Mesenteric fat pad (tissue), 1 donor: ENCODE data around the gene IQCC. TPM values are rescaled to one million over a fixed set of nuclear protein-coding genes. Genes with fewer than 3 reads are reported as not detected.
A peak's percentile ranks its signal among the peaks of the same experiment; 100 is the strongest.

Experiments
- DNase-seq: peaks from one replicate; pipeline ENCODE4 v3.0.0-alpha.2; 2020; ENCODE audit warnings: low spot score
- total RNA-seq: library from RNA; stranded (reverse); fragmentation: NEBNext Ultra II Directional; extraction: Animal tissue kit (Norgen Biotek cat#: 25700); gene quantifications from one replicate; pipeline ENCODE4 v1.2.1, GENCODE V29; 2021
- donor health status: DM: yes; HTN: yes; CAD: no.

The IQCC gene
- total RNA-seq, 1 donor from 2014 or later = 0.67 TPM

- DNase-seq = peak; percentile 96
Measured at GRCh38 chr1:32221980-32222755, 16.7 kb downstream of the IQCC start, which contains the start of the genes EIF3I and TMEM234. Gene EIF3I (plus strand): TSS chr1:32222407. CDS start chr1:32222442, 35 bp downstream. Gene TMEM234 (minus strand): TSS chr1:32222353. CDS start chr1:32222322, 31 bp downstream.

DNA sequence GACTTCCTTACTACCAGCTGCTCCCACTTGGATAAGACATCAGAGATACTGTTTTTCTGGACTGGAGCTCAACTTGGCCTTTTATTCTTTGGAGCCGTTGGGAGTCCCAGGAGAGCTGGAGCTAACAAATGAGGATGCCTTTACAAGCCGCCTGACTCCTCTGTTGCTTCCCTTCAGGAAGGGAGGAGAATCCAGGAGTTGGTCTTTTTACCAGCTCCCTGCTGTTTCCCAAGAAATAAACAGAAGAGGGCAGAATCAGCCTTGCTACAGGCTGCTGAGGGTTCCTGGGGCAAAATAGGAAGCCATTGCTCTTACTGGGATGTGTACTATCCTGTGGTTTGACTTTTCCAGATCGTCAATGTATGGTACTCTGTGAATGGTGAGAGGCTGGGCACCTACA is 18.2 kb downstream of the IQCC start:
- no peak for DNase-seq

GRCh38 chr1:32224285-32224684 is 18.8 kb downstream of the IQCC start:
- no peak for DNase-seq

DNA sequence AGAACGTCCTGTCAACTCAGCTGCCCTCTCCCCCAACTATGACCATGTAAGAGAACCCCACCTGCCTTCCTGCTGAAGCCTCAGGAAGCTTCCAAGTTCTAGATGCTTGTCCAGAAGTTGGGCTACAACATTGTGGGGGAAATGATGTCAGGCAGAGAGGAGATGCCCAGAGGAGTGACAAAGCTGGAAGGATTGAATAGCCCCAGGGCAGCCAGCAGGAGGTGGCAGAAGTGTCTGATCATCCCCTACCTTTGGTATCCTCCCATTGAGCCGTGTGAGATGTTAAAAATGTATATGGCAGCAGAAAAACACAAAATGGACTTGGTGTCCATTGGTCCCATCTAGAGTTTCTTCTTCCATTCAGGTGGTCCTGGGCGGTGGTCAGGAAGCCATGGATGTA is 23.3 kb downstream of the IQCC start:
- no peak for DNase-seq

DNA sequence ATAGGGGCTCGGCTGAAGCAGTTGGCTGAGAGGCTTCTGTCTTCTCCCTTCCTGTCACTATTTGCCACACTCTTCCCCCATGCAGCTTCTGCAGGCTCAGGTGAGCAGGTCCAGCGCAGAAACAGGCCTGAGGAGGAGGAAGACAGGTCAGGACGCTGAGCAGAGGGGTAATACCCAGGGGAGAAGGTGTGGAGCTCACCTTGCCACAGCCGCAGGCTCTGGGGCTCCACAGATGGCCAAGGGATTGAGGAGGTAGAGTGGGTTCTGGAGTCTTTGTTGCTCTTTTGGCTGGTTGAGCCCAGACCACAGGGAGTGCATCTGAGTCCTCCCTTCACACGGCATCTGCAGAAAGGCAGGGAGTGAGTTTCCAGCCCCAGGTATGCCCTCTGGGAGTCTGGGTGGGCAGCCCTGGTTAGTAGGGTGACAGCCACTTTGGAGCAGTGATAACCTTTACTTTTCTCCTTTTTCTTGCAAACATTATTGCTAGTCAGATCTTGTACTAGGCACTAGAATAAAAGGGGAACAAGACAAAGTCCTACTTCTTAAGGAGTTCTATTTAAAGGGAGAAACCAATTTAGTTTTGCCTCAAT is 26.5 kb downstream of the IQCC start:
- no peak for DNase-seq

- DNase-seq = no peak
Measured at GRCh38 chr1:32232558-32233304, 27.3 kb downstream of the IQCC start.

- no peak for DNase-seq
Measured at GRCh38 chr1:32234792-32235191, 29.3 kb downstream of the IQCC start.

- no peak for DNase-seq
Measured at GRCh38 chr1:32239337-32239736, 33.9 kb downstream of the IQCC start.

- no peak for DNase-seq
Measured at GRCh38 chr1:32239790-32240139, 34.3 kb downstream of the IQCC start.

DNA sequence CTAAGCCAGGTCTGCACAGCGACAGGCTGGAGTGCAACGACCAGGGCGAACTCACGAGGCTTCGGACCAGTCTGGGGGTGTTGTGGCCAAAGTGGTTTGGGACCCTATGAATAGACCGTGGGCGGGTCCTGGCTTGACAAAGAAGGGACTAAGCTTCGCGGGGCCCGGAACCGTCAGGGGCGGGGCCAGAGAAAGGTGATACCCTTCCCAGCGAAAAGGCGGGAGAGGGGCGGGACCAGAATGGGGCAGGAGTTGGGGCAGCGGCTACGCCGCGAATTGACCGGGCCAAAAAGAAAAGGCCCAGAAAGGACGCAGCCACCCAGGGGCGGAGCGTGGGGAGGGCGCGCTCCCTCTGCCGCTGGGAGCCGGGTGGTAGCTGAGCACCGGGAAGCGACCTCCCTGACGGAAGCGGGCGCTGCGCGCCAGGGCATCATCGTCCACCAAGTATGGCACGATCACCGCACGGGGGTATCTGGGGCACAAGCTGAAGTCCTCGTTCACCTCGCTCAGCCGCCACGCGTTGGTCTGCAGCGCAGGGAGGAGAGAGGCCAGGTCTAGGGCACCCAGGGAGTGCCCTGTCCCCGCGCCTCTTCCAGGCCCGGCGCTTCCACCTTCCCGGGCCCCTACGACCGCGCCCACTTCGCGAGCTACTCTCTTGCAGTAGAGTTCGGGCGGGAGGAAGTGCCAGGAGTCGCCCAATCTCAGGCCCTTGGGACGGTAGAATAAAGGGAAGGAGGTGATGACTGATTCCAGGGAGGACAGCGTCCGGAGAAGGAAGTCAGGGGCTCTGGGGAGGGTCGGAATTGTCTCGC is 34.9 kb downstream of the IQCC start:
- peak; percentile 93 for DNase-seq

DNA sequence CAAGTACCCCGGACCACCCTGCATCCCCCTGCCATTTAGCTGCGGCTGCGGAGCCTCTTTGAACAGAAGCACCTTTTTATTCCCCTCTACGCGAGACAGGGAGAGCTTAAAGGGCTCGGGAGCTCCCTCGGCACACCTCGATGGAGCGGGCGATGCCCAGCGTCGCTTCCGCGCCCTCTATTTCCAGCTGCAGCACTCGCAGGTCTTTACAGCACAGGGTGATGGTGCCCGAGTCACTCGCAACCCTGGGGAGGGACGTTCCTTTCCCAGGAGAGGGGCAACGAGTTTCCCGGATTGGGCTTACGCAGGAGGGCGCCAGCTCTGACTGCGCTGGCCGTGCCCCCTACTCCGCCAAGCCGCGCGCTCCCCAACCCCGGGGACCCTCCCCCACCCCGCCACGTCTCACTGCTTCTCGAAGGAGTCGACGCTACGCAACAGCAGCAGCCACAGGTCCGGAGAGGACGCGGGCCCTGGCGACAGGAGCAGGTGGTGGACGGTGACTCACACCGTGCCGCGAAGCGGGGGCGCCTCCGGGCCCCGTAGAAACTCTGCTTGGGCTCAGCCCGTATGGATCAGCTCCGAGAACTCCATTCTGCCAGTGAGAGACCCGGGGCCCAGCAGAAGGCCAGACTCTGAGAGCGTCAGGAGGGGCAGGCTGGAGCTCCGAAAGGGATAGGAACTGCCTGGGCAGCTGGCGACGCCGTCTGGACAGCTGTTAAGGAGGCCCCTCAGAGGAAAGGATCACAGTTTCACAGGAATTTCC is 35.7 kb downstream of the IQCC start:
- DNase-seq = peak; percentile 92

DNA sequence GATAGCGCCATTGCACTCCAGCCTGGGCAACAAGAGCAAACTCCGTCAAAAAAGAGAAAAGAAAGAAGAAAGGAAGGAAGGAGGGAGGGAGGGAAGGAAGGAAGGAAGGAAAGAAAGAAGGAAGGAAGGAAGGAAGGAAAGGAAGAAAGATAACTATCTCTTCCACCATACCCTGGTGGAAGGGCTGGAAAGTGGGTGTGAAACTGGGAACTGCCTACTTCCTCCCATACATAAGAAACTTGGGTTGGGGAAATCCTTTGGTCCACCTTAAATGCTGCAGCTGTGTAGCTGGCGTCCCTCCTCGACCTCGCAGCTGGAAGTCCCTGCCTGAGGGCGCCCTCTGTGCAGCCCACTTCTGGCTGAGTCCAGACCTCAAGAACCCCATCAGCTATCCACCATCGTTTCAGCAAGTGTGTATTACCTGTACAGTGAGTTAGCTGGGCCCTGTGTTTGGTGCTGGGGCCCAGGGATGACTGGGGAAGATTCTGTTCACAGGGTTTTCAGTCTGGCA is 36.9 kb downstream of the IQCC start:
- DNase-seq = no peak

DNA sequence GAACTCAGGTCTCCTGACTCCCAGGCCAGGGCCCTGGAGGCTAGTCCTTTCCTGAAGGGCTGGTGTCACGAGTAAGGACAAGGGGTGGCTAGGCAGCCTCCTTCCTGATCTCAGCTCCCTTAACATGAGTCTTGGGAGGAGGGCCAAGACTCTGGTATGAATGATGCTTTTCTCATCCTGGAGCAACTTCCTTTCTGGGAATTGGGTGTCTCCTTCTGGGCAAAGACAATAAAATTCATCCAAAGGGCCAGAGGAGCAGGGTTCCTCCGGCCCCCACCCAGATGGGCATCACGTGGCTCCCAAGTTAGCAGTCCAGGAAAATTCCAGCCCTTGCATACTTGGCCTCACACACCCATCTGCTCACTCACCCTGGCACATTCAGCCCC is 41.4 kb downstream of the IQCC start, which contains the start of gene FAM167B:
Gene FAM167B, plus strand, starts transcription at position 335 of the 386 bp plus-strand sequence. CDS start 200 bp downstream, outside the sequence.
- DNase-seq = no peak

GRCh38 chr1:32247452-32247851 is 42.0 kb downstream of the IQCC start:
- DNase-seq = no peak

- peak; percentile 94 for DNase-seq
Measured at GRCh38 chr1:32247983-32248889, 42.8 kb downstream of the IQCC start.

DNA sequence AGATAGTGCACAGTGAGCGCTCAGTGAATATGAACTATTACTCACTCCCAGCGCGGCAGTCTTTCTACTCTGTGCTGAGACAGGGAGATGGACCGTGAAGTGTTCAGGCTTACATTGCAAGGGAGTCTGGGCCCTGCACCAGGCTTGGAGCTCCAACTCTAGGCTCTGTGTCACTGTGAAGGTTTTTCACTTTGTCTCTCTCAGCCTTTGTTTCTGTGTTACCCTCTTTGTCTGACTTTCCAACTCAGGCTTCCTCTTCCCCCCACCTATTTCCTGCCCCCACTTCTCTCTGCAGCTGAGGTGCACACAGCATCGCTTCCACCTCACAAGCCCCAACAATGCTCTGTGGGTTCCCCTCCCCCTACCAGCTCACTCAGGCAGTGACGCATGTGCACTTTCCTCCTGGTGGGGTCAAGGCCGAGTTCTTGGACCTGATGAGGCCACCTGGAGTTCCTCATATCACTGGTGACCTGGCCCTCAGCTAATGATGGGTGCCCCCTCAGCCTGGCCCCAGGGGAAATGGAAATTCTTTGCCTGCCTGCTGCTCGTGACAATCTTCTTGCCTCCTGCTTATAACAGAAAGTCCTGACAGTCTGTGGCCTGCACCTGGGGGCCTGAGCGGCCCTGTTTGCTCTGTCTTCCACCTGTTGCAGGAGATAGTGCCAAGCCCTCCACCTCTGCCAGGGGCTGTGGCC is 44.5 kb downstream of the IQCC start:
- no peak for DNase-seq

- no peak for DNase-seq
Measured at GRCh38 chr1:32250893-32251716, 45.6 kb downstream of the IQCC start, which contains the start of gene LCK. Gene LCK (plus strand): TSS chr1:32251265. CDS start chr1:32274330, 23,065 bp downstream.
